ENCODE measurements around the gene ZIC5.

ZIC5 gene

GRCh38 chr13:99987154-99988019, 15.8 kb upstream of the ZIC5 start:
- DNase-seq, result no peak

- DNase-seq, result peak; percentile 68
These were observed 15.2 kb upstream of the ZIC5 start for GRCh38 chr13:99986741-99987140.

- DNase-seq, result peak; percentile 56
These were observed 14.4 kb upstream of the ZIC5 start for GRCh38 chr13:99985886-99986527.

GRCh38 chr13:99985241-99985874, 13.8 kb upstream of the ZIC5 start:
- no peak for DNase-seq

GRCh38 chr13:99984461-99985240, 13.1 kb upstream of the ZIC5 start:
- DNase-seq, result peak; percentile 79

- DNase-seq, result peak; percentile 67
These were observed 12.2 kb upstream of the ZIC5 start for GRCh38 chr13:99983499-99984401.

- DNase-seq, result peak; percentile 57
These were observed 11.3 kb upstream of the ZIC5 start for GRCh38 chr13:99982731-99983498.

- peak; percentile 68 for DNase-seq
These were observed 10.6 kb upstream of the ZIC5 start for GRCh38 chr13:99982036-99982730.

- DNase-seq, result no peak
These were observed 10.1 kb upstream of the ZIC5 start, which contains the start of gene ZIC2 for GRCh38 chr13:99981735-99982035. Gene ZIC2, plus strand, starts transcription at chr13:99981784. Its CDS starts 281 bp downstream, at chr13:99982065.

- peak; percentile 93 for DNase-seq
These were observed 9.5 kb upstream of the ZIC5 start for GRCh38 chr13:99980824-99981734.

GRCh38 chr13:99980201-99980823, 8.7 kb upstream of the ZIC5 start:
- DNase-seq, result peak; percentile 94

- peak; percentile 85 for DNase-seq
These were observed 8.1 kb upstream of the ZIC5 start for GRCh38 chr13:99979453-99980200.

GRCh38 chr13:99978799-99979452, 7.4 kb upstream of the ZIC5 start:
- DNase-seq, result peak; percentile 80

- no peak for DNase-seq
These were observed 6.6 kb upstream of the ZIC5 start for GRCh38 chr13:99977912-99978798.

- no peak for DNase-seq
These were observed 5.9 kb upstream of the ZIC5 start for GRCh38 chr13:99977334-99977911.

- DNase-seq, result no peak
These were observed 5.0 kb upstream of the ZIC5 start for GRCh38 chr13:99976575-99976974.

All from NCI-H1092 treated with DMSO at 0.1 percent for 48 hours (cell line).